GM19035 (cell line): ENCODE results near the gene RIC8A.
"Not testable (repeated sequence)": the region's sequence is repeated elsewhere in the genome, so short reads cannot be mapped to it uniquely, and the experiment has no call there.

Source experiments
- ATAC-seq: cut with Tn5 transposase; IDR thresholded peaks from one replicate; pipeline ENCODE4 v1.9.1; 2021; ENCODE audit not compliant: unreplicated experiment

The RIC8A gene

DNA sequence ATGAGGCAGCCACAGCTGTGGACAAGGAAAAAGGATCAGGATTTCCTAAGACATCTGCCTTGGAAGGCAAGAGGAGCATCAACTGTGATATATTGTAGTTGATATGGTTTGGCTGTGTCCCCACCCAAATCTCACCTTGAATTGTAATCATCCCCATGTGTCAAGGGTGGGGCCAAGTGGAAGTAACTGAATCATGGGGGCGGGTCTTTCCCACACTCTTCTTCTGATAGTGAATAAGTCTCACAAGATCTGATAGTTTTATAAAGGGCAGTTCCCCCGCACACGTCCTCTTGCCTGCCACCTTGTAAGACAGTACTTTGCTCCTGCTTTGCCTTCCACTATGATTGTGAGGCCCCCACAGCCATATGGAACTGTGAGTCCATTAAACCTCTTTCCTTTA is 10.2 kb downstream of the RIC8A start:
- ATAC-seq, result no peak

DNA sequence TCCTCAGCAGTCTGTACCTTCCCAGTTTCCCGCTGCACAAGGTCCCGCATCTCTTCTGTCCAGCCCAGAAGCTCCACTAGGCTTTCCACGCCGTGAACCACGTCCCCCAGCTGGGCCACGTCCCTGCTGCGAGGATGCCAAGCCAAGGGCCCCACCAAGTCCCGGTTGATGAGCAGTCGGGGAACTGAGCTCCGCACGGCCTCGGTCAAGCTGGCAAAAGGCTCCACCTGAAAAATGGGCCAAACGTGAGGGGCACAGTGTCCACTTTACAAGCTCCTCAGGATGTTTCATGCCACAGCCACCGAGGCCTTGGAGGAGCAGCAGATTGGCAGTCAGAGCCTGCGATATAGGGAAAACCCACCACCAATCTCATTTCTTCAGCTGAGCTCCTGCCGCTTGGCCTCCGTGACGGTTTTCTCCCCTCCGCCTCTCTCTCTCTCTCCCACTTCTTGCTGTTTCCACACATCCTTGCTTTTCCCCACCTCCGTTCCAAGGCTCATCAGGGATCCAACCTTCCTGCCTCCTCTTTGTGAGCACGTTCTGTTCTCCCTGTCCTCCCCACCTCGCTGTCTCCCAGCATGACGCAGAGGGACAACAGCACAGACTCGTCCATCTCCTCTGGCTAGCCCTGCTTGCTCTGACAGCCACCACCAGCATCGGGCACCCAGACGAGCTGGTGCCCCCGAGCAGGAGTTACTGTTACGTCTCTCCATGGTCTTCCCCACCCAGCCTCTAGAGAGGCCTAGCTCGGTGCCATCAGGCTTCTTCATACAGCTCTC is 11.5 kb downstream of the RIC8A start:
- no peak for ATAC-seq

DNA sequence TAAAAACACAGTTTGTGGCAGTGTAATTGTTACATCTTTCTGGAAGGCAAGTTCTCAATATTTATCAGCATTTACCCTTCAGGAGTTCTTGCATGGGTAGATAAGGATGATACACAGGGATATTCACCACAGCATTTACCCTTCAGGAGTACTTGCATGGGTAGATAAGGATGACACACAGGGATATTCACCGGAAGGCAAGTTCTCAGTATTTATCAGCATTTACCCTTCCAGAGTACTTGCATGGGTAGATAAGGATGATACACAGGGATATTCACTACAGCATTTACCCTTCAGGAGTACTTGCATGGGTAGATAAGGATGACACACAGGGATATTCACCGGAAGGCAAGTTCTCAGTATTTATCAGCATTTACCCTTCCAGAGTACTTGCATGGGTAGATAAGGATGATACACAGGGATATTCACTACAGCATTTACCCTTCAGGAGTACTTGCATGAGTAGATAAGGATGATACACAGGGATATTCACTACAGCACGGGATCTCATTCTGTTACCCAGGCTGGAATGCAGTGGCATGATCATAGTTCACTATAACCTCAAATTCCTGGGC is 13.2 kb downstream of the RIC8A start:
- not testable (repeated sequence) for ATAC-seq

DNA sequence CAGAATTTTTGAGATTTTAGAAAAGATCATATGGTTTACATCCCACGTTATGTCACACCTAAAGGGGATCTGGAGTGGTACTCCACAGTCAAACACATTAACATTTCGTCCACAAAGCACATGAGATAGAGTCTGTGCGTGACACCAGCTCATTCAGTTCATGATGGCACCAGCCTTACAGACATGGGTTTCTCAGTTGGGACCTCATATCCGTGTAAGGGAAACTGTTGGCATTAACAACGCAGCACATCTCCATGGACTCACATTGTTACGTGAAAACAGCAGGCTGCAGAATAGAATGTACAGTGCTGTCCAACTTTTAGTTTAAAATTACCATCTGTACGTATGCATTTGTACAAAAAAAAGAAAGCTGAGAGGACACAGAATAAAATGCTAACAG is 14.0 kb downstream of the RIC8A start:
- no peak for ATAC-seq

DNA sequence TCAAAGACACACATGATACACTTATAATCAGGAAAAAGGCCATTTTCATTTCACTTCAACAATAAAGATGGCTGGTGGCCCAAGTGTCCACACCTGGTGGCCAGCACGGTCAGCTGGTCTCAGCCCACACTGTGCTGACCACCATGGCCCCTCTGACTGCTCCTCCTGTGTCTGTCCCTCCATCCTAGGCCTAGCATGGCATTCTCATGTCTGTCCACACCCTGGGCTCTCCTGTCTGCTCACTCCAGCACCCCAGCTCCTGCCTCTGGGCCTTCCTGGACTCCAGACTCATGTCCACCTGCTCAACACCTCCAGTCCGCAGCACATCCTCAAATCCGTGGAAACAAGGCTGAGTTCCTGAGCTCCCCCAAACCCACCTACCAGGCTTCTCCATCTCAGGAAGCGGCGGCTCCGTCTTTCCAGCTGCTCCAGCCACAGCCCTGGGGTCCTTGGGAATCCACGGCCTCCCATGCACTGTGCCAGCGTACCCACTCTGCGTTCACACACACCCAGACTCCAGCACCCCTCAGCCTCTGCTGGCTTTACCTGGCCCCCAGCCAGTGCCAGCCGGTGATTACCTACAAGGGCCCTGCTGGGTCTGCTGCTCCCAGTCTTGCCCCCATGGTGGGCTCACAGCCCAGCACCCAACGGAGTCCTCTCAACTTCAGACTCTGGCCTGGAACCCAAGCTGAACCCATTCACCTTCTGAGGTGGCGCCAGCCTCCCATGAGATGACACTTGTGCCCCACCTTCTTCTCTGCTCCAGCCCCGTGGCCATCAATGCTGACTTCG is 14.7 kb downstream of the RIC8A start:
- no peak for ATAC-seq

DNA sequence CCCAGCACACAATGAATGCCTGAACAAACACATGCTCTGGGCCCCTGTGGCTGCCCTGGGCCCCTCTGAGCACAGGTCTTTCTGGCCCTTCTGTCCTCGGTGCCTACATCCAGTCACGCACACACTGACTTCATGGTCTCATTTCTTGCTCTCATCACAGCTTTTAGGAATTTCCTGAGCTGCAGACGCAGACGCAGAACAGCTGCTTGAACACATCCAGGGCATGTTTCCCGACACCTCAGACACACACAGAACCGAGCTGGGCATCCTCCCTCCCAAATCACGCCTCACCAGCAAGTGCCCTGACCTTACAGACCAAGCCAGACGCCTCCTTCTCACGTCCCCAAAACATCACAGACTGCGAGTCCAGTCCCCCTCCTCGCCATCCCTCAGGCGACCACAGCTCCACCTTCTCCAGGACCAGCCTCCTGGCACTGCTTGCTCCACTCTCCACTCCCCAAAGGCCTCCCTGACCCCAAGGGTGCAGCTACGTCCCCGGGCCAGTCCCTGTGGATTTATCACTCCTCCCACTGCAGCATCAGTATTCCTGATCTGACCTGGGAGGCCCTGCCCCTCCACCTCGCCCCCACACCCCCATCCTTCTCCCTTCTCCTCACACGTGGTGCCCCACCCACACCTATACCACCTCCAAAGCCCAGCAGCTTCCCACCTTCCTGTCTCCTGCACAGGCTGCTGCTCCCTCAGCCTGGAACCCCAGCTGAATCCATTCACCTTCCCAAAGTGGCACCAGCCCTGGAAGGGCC is 15.7 kb downstream of the RIC8A start:
- ATAC-seq, result no peak

DNA sequence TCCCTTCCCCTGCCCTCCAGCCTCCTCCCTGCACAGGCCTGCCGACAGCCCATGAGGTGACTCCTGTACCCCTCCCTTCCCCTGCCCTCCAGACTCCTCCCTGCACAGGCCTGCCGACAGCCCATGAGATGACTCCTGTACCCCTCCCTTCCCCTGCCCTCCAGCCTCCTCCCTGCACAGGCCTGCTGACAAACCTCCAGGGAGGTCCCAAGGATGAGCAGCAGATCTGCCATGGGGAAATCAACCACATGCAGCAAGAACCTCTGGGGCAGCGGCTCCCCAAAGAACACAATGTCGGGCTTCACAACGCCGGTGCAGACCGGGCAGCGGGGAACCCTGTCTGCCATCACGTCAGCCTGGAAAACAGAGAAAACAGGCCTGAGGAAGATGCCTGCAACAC is 16.4 kb downstream of the RIC8A start:
- no peak for ATAC-seq

DNA sequence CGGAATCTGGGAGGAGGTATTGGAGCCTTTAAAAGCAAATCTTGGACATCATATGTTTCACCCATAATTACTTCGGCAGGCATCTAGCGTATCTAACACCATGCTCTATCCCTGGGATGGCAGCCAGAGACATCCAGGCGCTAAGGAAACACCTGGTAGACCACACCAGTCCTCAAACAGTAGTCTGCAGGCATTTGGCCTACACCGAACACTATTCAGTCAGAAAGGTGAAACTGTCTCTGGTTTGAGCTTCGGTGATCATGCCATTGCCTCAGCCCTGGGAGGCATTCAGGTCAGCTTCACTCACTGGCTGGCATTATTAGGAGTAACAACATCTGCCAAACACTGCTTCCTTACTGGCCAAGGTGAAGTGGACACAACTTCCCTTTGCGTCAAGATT is 16.9 kb downstream of the RIC8A start:
- no peak for ATAC-seq

DNA sequence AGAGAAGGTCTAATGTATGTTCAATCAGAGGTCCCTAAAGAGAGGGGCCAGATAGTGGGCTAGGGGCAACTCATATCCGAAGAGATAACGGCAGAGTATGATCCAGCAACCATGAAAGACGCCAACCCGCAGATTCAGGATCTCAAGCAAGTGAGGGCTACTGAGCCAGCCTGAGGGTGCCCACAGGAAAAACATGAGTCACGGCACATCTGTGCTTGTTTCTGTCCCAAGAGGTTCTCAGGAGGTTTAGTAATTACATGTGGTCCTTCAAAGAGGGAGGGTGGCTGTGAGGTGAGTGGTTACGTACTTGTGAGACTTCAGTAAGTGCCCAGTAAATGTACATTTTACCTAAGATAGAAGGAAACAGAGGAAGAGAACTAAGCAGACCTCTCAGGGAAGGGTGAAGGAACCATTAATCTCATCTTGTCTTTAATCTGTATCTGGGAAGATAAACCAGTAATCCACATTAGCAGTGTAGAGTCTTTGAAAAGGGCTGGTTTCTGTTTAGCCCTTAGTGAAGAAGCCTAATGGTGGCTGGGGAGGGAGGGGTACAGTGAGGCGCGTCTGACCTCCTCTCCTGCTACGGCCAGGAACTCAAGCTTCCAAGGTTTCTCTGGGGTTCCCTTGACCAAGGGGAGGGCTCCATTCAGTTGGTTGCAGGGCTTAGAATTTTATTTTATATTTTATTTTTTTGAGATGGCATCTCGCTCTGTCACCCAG is 18.4 kb downstream of the RIC8A start:
- no peak for ATAC-seq

DNA sequence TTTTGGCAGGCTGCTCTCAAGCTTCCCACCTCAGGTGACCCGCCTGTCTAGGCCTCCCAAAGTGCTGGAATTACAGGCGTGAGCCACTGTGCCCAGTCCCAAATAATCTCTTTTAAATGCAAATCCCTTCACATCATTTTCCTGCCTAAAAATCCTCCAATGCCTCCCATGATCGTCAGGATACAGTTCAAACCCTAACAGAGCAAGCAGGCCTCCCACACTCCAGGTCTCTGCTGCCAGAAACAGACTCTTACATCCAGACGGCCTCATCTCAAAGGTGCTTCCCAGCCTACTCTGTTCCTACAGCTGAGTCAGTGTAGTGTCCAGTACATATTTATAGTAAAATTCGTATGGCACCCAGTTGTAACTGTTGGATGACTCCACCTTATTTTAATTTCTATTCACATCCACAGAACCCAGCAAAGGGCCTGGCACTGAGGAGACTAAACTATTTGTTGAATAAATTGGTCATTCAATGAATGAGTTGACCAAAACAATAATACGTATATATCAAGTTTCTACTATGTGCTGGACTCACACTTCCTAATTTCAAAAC is 20.4 kb downstream of the RIC8A start:
- no peak for ATAC-seq

DNA sequence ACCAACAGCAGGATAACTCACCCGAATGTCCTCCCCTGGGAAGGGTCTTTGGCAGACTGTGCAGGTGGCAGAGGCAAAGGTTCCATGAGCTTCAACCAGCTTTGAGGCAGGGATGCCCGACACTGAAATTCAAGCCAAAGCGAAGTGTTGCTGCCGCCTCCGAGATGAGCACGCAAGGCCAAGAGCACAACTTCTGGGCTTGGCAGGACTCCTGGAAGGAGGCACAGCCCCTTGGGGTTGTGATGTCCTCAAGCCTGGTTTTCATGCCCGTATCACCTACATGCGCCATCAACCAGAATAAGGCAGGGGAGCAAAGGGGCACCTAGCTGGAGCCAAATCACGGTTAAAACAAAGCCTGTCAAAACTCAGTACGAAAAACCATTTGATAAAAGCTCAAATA is 22.9 kb downstream of the RIC8A start:
- ATAC-seq, result no peak

DNA sequence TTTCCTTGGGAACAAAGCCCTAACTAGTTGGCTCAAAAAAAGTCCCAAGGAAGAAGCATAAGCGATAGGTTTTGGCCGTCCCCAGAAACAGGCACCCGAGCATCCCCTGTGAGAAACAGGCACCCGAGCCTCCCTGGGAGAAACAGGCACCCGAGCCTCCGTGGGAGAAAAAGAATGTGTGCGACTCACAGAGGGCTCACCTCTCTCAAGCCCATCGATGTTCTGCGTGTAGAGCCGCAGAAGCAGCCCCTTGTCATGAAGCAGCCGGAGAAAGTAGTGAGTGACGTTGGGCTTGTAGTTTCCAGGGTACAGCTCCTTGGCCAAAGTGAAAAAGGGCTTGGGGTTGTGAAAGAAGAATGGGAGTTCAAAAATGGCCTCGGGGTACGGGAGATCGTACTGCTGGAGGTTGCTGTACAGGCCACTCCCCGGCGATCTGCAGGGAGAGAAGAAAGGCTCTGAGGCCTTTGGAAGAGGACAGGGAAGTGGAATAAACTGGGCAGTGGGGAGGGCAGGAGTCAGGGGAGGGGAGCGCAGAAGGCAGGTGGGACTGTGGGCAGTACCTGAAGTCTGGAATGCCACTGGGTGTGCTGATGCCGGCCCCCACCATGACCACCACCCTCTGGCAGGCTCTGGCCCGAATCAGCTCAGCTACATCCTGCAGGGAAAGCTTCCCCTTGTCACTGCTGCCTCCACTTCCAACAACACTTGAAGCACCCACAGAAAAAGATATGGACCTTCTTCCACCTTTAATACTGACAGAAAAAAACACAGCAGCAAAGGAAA is 25.5 kb downstream of the RIC8A start:
- ATAC-seq, result no peak

DNA sequence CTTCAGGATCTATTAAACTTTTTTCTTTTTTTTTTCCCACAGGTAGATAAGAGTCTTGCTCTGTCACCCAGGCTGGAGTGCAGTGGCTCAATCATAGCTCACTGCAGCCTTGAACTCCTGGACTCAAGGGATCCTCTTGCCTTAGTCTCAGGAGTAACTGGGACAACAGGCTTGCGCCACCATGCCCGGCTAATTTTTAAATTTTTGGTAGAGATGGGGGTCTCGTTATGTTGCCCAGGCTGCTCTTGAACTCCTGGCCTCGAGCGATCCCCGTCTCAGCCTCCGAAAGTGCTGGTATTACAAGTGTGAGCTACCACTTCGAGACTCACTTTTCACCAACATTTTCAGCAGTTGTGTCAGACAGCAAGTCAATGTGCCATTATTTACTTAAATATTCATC is 27.7 kb downstream of the RIC8A start:
- no peak for ATAC-seq

DNA sequence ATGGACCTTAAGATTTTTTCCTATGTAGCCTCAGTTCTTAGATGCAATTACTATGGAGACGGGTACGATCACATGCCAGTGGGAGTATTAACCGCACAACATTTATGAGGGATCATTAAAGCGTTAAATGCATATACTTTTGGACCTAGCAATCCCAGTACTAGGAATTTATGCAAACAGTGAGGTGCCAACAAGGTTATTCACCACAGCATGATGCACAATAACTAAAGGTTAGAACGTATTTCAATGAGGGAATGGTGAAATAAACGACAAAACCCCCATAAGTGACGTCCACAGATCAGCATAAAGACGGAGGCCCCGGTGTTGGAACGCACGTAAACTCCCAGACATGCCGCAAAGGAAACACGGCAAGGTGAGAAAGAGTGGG is 28.1 kb downstream of the RIC8A start:
- peak; percentile 9 for ATAC-seq

DNA sequence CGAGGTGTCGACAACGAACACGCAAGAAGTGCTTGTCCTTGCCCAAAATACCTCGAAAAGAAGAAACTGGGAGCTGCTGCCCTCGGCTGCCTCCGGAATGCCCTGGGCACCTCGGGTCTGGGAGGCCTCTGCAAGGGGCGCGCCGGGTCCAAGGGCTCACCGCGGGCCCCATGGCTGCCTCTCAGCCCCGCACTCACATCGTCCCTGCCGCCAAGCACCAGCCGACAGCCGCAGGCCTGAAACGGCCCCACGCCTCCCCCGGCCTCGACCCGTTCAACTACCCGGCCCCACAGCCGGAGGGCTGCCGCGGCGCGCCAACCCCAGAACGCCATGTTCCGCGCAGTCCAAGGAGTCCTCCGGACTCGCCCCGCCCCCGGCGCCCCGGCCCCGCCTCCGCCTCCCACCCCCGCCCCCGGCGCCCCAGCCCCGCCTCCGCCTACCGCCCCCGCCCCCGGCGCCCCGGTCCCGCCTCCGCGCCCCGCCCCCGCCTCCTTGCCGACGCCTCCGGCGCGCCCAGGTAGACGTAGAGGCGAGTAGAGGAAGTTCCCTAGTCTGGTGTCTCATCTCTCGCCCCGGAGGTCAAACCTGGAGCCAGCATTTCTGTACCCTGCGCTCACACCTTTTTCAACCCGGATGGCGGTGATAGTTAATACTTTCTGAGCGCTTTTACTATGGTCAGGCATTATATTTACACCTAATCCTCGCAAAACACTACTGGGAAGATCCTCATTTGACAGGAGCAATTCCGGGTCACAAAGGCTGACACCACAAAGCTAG is 28.7 kb downstream of the RIC8A start, which contains the start of gene SIRT3:
Gene SIRT3 (minus strand): TSS at position 346 of the 777 bp plus-strand sequence. CDS start 14 bp downstream, at position 332.
- ATAC-seq, result peak; percentile 75

DNA sequence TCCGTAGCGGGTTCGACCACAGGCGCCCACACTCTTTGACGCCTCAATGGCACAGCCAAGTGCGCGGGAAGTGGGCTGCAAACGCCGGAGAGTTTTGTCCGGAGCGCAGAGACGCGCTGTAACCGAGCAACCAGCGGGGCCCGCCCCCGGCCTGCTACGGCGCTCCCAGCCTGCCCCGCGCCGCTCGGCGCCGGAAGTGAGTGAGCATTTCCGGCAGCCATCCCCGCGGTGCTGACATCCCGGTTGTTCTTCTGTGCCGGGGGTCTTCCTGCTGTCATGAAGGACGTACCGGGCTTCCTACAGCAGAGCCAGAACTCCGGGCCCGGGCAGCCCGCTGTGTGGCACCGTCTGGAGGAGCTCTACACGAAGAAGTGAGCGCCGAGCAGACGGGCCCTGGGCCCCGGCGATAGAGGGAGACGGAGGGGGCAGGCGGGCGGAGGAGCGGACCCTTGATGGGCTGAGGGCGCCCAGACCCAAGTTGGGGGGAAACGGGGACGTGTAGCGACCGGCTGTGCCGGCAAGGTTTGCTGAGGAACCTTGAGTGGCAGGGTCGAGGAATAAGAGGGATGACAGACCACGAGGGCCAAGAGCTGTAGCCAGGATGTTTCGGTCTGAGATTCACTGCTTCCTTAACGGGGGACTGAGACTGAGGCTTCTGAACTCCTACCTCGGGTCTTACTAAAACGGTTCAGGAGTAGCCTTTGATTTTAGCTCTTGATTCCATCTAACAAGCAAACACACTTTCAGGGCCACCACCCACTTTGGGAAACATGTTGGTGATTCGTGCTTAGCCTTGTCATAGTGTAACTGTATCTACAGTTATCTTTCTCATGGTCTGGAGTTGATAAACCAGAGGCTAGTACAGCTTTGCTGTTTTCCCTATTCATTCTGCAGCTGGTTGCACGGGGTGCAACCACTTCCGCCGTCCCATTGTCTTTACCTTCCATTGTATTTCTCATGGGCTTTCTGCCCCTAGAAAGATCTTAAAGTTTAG is 29.6 kb downstream of the RIC8A start, which contains the start of gene PSMD13:
Gene PSMD13 (plus strand): TSS at position 203 of the 994 bp plus-strand sequence. CDS start 74 bp downstream, at position 277.
- ATAC-seq, result peak; percentile 76

DNA sequence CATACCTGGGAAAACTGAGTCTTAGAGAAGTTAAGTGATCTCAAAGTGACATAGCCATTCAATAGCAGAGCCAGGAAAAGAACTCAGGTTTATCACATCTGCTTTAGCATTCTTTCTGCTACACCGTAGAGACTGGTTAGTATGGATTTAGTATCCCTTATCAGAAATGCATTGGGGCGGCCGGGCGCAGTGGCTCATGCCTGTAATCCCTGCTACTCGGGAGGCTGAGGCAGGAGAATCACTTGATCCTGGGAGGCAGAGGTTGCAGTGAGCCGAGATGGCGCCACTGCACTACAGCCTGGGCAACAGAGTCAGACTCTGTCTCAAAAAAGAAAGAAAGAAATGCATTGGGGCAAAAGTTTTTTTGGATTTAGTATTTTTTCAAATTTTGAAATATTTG is 30.8 kb downstream of the RIC8A start:
- ATAC-seq, result not testable (repeated sequence)
